ENCODE measurements around the gene WWOX. TPM values are rescaled to one million over a fixed set of nuclear protein-coding genes. Genes with fewer than 3 reads are reported as not detected.

WWOX gene
- total RNA-seq, 1 experiment from 2014 or later: 15.6 TPM

- Histone ChIP-seq H2BK15ac (ENCODE audit: low read depth, low read length) (no peak overlapping the region), H3T11ph (ENCODE audit: low read length) (no peak overlapping the region), H3K9ac (ENCODE audit: extremely low read depth, insufficient read length, low read length) (no peak overlapping the region), H3K4ac (ENCODE audit: low read depth, low read length) (no peak overlapping the region), H3K14ac (ENCODE audit: insufficient read depth, low read length) (no peak overlapping the region), H4K20me1 (ENCODE audit: control insufficient read depth, insufficient read depth, insufficient read length) (no peaks in the 10 kb centered on the region), H3K27me3 (ENCODE audit: insufficient read depth, low read length) (no peaks in the 10 kb centered on the region), H2BK5ac (ENCODE audit: insufficient read length, low read length) (no peak overlapping the region), H2AK5ac (ENCODE audit: insufficient read length, low read length) (no peak overlapping the region), H2BK20ac (ENCODE audit: low read depth, low read length, poor library complexity, severe bottlenecking) (no peak overlapping the region), H2AFZ (ENCODE audit: low read length) (no peak overlapping the region), H3K27ac (ENCODE audit: insufficient read length, low read depth, low read length) (no peak overlapping the region), H3K79me2 (ENCODE audit: insufficient read depth, low read length) (no peaks in the 10 kb centered on the region), H3K56ac (ENCODE audit: insufficient read length, low read depth, low read length) (no peak overlapping the region), H3K4me1 (ENCODE audit: insufficient read depth, low read length) (no peaks in the 10 kb centered on the region), H3K18ac (ENCODE audit: insufficient read length, low read depth, low read length) (no peak overlapping the region), H2BK120ac (ENCODE audit: low read depth, low read length, poor library complexity, severe bottlenecking) (no peak overlapping the region), H3K4me2 (ENCODE audit: insufficient read depth, insufficient read length, low read length) (no peak overlapping the region), H4K8ac (replicated peaks; ENCODE audit: insufficient read length, low read depth, low read length) (no peak overlapping the region), H3K9me3 (ENCODE audit: control insufficient read depth, low read depth, low read length) (no peaks in the 10 kb centered on the region), H4K91ac (ENCODE audit: insufficient read length, low read depth, low read length) (no peak overlapping the region), H3K79me1 (ENCODE audit: insufficient read depth, low read depth, low read length, poor library complexity, severe bottlenecking) (no peaks in the 10 kb centered on the region), H3K23me2 (ENCODE audit: insufficient read length, low read depth, low read length, poor library complexity, severe bottlenecking) (no peaks in the 10 kb centered on the region), H3K23ac (ENCODE audit: insufficient read length, low read depth, low read length) (no peak overlapping the region), H4K5ac (ENCODE audit: insufficient read length, low read depth, low read length) (no peak overlapping the region), H2BK12ac (ENCODE audit: insufficient read length, low read depth, low read length) (no peak overlapping the region)
- no peaks in the 10 kb centered on the region for H3K36me3 Mint-ChIP-seq (ENCODE audit: insufficient read depth in 1 of 3, low read depth in 3 of 3)
- H3K4me3 Mint-ChIP-seq: no peak overlapping the region
- no peak overlapping the region for H3K27ac Mint-ChIP-seq
- H3K9me3 Mint-ChIP-seq: no peaks in the 10 kb centered on the region; a peak in 1 of 5 replicates
- DNase-seq: no peak
- no peaks in the 10 kb centered on the region for H3K27me3 Mint-ChIP-seq (ENCODE audit: low read depth)
- TF ChIP-seq CTCF (conservative IDR thresholded peaks at IDR 0.05): no peak
- no CpG with 5 or more reads among the region's 5 CpGs for WGBS (ENCODE audit: extremely low coverage, insufficient read length, low lambda C conversion rate)
- no peaks in the 10 kb centered on the region; a peak in 1 of 4 replicates for H3K4me1 Mint-ChIP-seq
These were observed 706.1 kb downstream of the WWOX start for GRCh38 chr16:78805556-78805955.
